SU-DHL-6 (cell line): ENCODE measurements around the gene FGF7.
"Not testable (repeated sequence)": the region's sequence is repeated elsewhere in the genome, so short reads cannot be mapped to it uniquely, and the experiment has no call there.

Experiments used
- H2AFZ ChIP-seq: fragments of 200-600 bp; sonication (generic); 2 replicates; pipeline ENCODE4 v1.6.1; 2014; ENCODE audit warnings: low read depth, mild to moderate bottlenecking, moderate library complexity, mixed read lengths, antibody characterized with exemption, low read length; ENCODE audit not compliant: severe bottlenecking
- H3F3A ChIP-seq: fragments of 200-600 bp; shearing (Covaris generic); 2 replicates; pipeline ENCODE4 v1.6.0; 2016; ENCODE audit warnings: antibody characterized with exemption, mild to moderate bottlenecking; ENCODE audit not compliant: insufficient read depth
- H3K27ac ChIP-seq: fragments of 200-600 bp; sonication (generic); 2 replicates; pipeline ENCODE4 v1.5.1; 2016; ENCODE audit warnings: low read depth, mild to moderate bottlenecking, low read length, moderate library complexity, mixed read lengths
- H3K27me3 ChIP-seq: fragments of 200-600 bp; sonication (generic), shearing (Covaris generic); 2 replicates; pipeline ENCODE4 v1.6.0; 2014; ENCODE audit warnings: mild to moderate bottlenecking, low read length
- H3K36me3 ChIP-seq: fragments of 200-600 bp; sonication (generic); 2 replicates; pipeline ENCODE4 v1.6.1; 2014; ENCODE audit warnings: mild to moderate bottlenecking, low read length, mixed read lengths
- H3K4me2 ChIP-seq: fragments of 300-600, 200-600 bp; shearing (Covaris generic), sonication (generic); 2 replicates; pipeline ENCODE4 v1.6.0; 2014; ENCODE audit warnings: low read length, low read depth, mild to moderate bottlenecking; ENCODE audit not compliant: poor library complexity, severe bottlenecking
- H3K4me3 ChIP-seq: fragments of 200-600 bp; sonication (generic); 2 replicates; pipeline ENCODE4 v1.5.1; 2014; ENCODE audit warnings: antibody characterized with exemption, low read length, mild to moderate bottlenecking, mixed read lengths; ENCODE audit not compliant: insufficient read depth, poor library complexity, severe bottlenecking
- H3K79me2 ChIP-seq: fragments of 200-600 bp; sonication (generic); 2 replicates; pipeline ENCODE4 v1.6.1; 2014; ENCODE audit warnings: mild to moderate bottlenecking, low read length, moderate library complexity; ENCODE audit not compliant: insufficient read depth
- H3K9ac ChIP-seq: fragments of 200-600 bp; sonication (generic); 2 replicates; pipeline ENCODE4 v1.7.0; 2014; ENCODE audit warnings: mild to moderate bottlenecking, low read length
- H3K9me2 ChIP-seq: fragments of 200-600 bp; sonication (generic); replicated peaks from 2 replicates; pipeline ENCODE4 v1.6.1; 2014; ENCODE audit warnings: low read length; ENCODE audit not compliant: insufficient read depth
- H3K9me3 ChIP-seq: fragments of 200-600 bp; sonication (generic); 2 replicates; pipeline ENCODE4 v1.6.1; 2014; ENCODE audit warnings: low read length, mixed read lengths; ENCODE audit not compliant: insufficient read depth
- H4K20me1 ChIP-seq: fragments of 200-600 bp; sonication (generic); 2 replicates; pipeline ENCODE4 v1.6.1; 2014; ENCODE audit warnings: low read depth, mild to moderate bottlenecking, antibody characterized with exemption, low read length, moderate library complexity, mixed read lengths
- EZH2phosphoT487 ChIP-seq: fragments of 200-600 bp; sonication (generic), shearing (Covaris generic); conservative IDR thresholded peaks from 2 replicates; pipeline ENCODE4 v1.6.1; 2018; ENCODE audit warnings: mild to moderate bottlenecking, antibody characterized with exemption, low read length, moderate library complexity, mixed read lengths
- TF ChIP-seq, protein P1 (sequence below): fragments of 200-600 bp; sonication (generic); IDR thresholded peaks from one replicate; pipeline ENCODE4 v1.5.1; 2017; ENCODE audit warnings: antibody characterized with exemption, mild to moderate bottlenecking, low read length, moderate library complexity; ENCODE audit not compliant: insufficient read depth, poor library complexity, severe bottlenecking

Gene FGF7

DNA sequence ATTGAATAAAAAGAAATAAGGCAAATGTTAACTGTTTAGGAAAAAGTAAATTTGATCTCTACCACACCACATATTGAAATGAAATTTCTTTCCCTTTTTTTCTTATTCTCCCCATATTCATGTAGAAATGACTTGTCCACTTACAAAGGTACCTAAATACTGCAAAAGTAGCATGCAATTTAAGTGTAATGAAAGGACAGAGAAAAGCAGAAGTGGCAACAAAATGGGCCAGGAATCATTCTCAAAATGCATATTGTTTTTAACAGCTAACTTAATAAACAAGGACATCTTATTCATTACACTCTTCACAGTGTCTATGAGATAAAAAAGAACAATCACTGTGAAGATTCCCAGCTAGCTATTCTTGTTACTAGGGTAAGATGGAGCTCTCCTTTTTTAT lies 40.6 kb upstream of the FGF7 start:
- Histone ChIP-seq H3K9me3 (no peaks in the 10 kb centered on the region), H3K36me3 (no peaks in the 10 kb centered on the region)

DNA sequence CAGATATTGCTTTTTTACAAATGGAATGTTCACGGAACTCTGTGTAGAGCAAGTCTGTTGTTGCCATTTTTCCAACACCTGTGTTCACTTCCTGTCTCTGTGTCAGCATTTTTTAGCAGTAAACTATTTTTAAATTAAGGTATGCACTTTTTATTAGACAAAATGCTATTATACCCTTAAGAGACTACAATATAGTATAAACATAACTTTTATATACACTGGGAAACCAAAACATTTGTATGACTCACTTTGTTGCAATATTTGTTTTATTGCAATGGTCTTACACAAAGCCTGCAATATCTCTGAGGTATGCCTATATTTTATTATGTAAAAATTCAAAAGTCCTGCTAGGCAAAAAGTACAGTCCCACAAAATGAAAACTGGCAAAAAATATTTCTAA lies 39.8 kb upstream of the FGF7 start:
- H3K79me2 ChIP-seq = no peaks in the 10 kb centered on the region
- TF ChIP-seq, protein P1, sequence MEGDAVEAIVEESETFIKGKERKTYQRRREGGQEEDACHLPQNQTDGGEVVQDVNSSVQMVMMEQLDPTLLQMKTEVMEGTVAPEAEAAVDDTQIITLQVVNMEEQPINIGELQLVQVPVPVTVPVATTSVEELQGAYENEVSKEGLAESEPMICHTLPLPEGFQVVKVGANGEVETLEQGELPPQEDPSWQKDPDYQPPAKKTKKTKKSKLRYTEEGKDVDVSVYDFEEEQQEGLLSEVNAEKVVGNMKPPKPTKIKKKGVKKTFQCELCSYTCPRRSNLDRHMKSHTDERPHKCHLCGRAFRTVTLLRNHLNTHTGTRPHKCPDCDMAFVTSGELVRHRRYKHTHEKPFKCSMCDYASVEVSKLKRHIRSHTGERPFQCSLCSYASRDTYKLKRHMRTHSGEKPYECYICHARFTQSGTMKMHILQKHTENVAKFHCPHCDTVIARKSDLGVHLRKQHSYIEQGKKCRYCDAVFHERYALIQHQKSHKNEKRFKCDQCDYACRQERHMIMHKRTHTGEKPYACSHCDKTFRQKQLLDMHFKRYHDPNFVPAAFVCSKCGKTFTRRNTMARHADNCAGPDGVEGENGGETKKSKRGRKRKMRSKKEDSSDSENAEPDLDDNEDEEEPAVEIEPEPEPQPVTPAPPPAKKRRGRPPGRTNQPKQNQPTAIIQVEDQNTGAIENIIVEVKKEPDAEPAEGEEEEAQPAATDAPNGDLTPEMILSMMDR = no peak
- no peak for TF ChIP-seq EZH2phosphoT487
- H2AFZ ChIP-seq = no peak overlapping the region
- H3K4me2 ChIP-seq = no peak overlapping the region
- no peaks in the 10 kb centered on the region for H3K9me3 ChIP-seq
- no peak overlapping the region for H3K27ac ChIP-seq
- H3K9ac ChIP-seq = no peak overlapping the region
- H3K27me3 ChIP-seq = no peaks in the 10 kb centered on the region
- H3K36me3 ChIP-seq = no peaks in the 10 kb centered on the region
- no peaks in the 10 kb centered on the region for H3F3A ChIP-seq
- no peaks in the 10 kb centered on the region for H4K20me1 ChIP-seq
- no peaks in the 10 kb centered on the region for H3K9me2 ChIP-seq
- H3K4me3 ChIP-seq = no peak overlapping the region

More for the DNA sequence above, 40.6 kb upstream of the FGF7 start:
- H4K20me1 ChIP-seq = no peaks in the 10 kb centered on the region
- no peaks in the 10 kb centered on the region for H3K9me2 ChIP-seq
- no peak overlapping the region for H3K27ac ChIP-seq
- no peaks in the 10 kb centered on the region for H3K27me3 ChIP-seq
- no peak overlapping the region for H2AFZ ChIP-seq
- no peak overlapping the region for H3K4me3 ChIP-seq
- TF ChIP-seq, protein P1 = no peak
- TF ChIP-seq EZH2phosphoT487 = no peak
- no peak overlapping the region for H3K4me2 ChIP-seq
- no peak overlapping the region for H3K9ac ChIP-seq
- H3F3A ChIP-seq = no peaks in the 10 kb centered on the region
- H3K79me2 ChIP-seq = no peaks in the 10 kb centered on the region

DNA sequence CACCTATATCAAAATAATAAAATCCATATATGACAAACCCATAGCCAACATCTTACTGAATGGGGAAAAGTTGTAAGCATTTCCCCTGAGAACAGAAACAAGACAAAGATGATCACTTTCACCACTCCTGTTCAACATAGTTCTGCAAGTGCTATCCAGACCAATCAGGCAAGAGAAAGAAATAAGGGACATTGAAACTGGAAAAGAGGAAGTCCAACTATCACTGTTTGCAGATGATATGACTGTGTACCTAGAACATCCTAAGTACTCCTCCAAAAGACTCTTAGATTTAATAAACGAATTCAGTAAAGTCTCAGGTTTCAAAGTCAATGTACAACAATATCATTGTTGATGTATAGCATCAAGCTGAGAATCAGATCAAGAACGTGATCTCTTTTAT lies 35.6 kb upstream of the FGF7 start:
- Histone ChIP-seq H2AFZ (no peak overlapping the region), H3K9ac (no peak overlapping the region), H3K4me2 (no peak overlapping the region), H3K9me2 (peaks cover 7% of the 10 kb centered on the region; the same call in 1 of the 2 replicates), H3K79me2 (no peaks in the 10 kb centered on the region), H3K9me3 (no peaks in the 10 kb centered on the region), H4K20me1 (no peaks in the 10 kb centered on the region), H3K27ac (no peak overlapping the region), H3K27me3 (no peaks in the 10 kb centered on the region), H3K4me3 (no peak overlapping the region), H3K36me3 (no peaks in the 10 kb centered on the region), H3F3A (no peaks in the 10 kb centered on the region)
- no peak for TF ChIP-seq EZH2phosphoT487
- TF ChIP-seq, protein P1 = no peak

DNA sequence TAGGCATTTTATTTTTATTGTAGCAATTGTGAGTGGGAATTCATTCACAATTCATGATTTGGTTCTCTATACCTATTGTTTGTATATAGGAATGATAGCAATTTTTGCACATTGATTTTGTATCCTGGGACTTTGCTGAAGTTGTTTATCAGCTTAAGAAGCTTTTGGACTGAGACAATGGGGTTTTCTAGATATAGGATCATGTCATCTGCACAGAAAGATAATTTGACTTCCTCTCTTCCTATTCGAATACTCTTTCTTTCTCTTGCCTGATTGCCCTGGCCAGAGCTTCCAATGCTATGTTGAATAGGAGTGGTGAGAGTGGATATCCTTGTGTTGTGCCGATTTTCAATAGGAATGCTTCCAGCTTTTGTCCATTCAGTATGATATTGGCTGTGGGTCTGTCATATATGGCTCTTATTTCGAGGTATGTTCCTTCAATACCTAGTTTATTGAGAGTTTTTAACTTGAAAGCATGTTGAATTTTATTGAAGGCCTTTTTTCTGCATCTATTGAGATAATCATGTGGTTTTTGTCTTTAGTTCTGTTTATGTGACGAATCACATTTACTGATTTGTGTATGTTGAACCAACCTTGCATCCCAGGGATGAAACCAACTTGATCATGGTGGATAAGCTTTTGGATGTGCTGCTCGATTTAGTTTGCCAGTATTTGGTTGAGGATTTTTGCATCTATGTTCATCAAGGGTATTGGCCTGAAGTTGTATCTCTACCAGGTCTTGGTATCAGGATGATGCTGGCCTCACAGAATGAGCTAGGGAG lies 20.3 kb upstream of the FGF7 start:
- not testable (repeated sequence) for H3K36me3 ChIP-seq, H3F3A ChIP-seq, H3K9me3 ChIP-seq, H2AFZ ChIP-seq, H3K4me2 ChIP-seq, H3K27me3 ChIP-seq, H3K4me3 ChIP-seq, H4K20me1 ChIP-seq, H3K9me2 ChIP-seq, H3K27ac ChIP-seq, H3K79me2 ChIP-seq, H3K9ac ChIP-seq
